22Rv1 (cell line): ENCODE results near the gene ZNF367.
A peak's percentile ranks its signal among the peaks of the same experiment; 100 is the strongest.

Experiments used
- H3K27ac ChIP-seq: fragments of 450-650 bp; 2 replicates; pipeline ENCODE4 v1.5.1; 2017
- ZFX ChIP-seq: fragments of 450-650 bp; IDR thresholded peaks from 2 replicates; pipeline ENCODE4 v1.6.1; 2017; ENCODE audit warnings: antibody characterized with exemption, borderline replicate concordance
- TF ChIP-seq, protein P1 (sequence below): fragments of 450-650 bp; IDR thresholded peaks from 2 replicates; pipeline ENCODE4 v1.5.1; 2017; ENCODE audit warnings: mild to moderate bottlenecking

ZNF367 gene

DNA sequence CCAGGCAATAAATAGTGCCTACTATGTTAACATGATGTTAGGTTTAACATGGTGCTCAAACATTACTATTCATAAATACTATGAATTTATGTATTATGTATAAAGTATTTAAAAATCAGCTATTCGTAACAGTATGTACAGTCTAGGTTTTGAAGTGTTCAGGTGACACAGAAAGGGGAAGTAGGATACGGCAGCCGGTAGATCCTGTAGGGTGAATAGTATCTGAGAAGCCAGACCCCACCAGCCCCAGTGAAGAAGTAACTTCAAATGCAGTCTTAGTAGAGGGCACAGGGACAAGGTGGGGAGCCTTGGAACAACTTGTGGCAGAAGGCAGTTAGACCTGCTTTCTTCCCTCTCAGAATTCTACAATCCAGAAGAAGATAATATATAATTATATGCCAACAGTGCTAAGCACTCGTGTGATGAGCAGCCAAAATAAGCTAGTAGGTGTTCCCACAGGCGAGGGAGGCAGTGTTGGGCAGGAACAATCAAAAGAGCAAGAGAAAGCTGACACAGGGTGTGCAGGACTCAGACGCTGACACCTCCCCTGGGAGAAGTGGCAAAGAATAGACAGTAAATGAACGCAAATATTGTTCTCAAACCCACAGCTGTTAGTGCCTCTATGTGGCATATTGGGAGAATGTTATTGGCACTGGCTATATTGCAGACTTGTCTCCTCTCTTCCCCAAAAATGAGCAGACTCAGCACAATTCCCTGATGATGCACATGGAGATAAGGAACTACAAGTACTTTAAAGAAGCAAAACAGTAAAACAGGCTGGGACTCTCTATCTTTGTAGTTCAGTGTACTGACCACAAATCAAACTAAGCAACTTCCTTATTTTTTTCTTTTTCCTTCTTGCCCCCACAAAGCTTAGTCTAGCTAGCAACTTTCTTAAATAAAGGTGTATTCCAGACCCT is 4.6 kb downstream of the ZNF367 start:
- 0 out of 2 replicates have a peak overlapping the region, but pooled peaks have one; percentile 23 for H3K27ac ChIP-seq
- TF ChIP-seq, protein P1, sequence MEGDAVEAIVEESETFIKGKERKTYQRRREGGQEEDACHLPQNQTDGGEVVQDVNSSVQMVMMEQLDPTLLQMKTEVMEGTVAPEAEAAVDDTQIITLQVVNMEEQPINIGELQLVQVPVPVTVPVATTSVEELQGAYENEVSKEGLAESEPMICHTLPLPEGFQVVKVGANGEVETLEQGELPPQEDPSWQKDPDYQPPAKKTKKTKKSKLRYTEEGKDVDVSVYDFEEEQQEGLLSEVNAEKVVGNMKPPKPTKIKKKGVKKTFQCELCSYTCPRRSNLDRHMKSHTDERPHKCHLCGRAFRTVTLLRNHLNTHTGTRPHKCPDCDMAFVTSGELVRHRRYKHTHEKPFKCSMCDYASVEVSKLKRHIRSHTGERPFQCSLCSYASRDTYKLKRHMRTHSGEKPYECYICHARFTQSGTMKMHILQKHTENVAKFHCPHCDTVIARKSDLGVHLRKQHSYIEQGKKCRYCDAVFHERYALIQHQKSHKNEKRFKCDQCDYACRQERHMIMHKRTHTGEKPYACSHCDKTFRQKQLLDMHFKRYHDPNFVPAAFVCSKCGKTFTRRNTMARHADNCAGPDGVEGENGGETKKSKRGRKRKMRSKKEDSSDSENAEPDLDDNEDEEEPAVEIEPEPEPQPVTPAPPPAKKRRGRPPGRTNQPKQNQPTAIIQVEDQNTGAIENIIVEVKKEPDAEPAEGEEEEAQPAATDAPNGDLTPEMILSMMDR, result no peak
- TF ChIP-seq ZFX, result no peak

DNA sequence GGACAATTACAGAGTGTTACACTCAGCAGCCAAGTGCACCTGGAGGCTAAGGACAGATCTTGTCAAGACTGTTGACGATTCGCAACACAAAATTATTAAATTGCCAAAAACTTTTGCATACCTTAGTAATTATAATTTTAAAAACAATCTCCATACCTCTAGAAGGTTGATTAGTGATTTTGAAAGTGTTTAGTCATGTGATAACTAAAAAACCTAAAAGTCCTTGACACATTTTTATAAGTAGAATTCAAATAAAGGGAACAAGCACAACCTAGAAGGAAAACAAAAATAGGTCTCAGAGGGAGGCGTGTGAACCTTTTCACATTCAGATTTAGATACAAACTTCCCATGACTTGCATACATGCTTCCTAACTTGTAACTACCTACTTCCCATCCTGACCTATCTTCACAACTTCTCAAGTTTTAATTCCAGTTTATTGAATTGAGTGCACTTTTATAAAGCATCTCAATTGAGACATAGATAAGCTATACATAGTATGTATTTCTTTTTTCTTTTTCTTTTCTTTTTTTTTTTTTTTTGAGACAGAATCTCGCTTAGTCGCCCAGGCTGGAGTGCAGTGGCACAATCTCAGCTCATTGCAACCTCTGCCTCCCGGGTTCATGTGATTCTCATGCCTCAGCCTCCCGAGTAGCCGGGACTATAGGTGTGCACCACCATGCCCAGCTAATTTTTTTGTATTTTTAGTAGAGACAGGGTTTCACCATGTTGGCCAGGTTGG is 5.8 kb downstream of the ZNF367 start:
- TF ChIP-seq ZFX, result no peak
- TF ChIP-seq, protein P1, result no peak
- H3K27ac ChIP-seq, result no peak overlapping the region

DNA sequence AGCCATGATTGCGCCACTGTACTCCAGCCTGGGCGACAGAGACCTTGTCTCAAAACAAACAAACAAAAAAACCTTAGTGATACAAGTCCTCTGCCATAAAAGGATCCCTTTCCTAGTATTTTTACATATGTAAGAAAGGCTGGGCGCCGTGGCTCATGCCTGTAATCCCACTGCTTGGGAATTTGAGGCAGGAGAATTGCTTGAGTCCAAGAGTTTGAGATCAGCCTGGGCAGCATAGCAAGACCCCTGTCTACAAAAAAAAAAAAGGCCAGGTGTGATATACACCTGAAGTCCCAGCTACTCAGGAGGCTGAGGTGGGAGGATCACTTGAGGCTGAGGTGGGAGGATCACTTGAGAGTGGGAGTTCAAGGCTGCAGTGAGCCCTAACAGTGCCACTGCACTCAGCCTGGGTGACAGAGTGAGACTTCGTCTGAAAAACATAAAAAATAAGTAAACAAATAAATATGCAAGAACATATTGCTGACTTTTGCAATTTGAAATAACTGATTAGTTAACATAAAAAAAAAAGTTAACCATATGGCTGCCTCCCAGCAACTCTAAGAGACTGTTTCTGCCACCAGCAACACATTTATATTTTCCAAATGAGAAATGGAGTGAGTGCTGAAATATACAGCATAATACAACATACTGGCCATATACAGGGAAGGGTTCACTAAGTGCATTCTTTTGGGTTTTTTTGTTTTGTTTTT is 6.9 kb downstream of the ZNF367 start:
- H3K27ac ChIP-seq, result no peak overlapping the region
- no peak for TF ChIP-seq ZFX
- TF ChIP-seq, protein P1, result no peak

DNA sequence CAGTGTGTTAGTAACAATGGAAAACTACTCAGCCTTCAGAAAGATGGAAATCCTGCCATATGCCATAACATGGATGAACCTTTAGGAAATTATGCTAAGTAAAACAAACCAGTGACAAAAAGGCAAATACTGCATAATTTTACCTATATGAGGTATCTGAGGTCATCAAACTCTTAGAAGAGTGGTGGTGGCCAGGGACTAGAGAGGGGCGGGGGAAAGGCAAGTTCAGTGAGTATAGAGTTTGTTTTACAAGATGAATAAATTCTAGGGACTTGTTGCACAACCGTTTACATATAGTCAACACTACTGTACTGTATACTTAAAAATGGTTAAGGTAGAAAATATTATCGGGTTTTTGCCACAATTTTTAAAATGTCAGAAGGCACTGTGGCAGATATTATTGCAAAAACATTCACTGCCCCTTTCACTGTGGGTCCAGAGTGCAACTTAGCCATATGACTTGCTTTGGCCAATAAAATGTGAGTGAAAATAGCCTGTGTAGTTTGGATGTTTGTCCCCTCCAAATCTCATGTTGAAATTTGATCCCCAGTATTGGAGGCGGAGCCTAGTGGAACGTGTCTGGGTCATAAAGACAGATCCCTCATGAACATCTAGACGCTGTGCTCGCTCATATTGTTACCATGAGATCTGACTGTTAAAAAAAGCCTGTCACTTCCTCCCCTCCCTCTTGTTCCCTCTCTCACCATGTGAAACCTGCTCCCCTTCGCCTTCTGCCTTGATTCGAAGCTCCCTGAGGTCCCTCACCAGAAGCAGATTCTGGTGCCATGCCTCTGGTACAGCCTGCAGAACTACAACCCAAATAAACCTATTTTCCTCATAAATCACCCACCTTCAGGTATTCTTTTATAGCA is 9.5 kb downstream of the ZNF367 start:
- TF ChIP-seq, protein P1, result no peak
- TF ChIP-seq ZFX, result no peak
- peak overlapping the region; percentile 52 for H3K27ac ChIP-seq

DNA sequence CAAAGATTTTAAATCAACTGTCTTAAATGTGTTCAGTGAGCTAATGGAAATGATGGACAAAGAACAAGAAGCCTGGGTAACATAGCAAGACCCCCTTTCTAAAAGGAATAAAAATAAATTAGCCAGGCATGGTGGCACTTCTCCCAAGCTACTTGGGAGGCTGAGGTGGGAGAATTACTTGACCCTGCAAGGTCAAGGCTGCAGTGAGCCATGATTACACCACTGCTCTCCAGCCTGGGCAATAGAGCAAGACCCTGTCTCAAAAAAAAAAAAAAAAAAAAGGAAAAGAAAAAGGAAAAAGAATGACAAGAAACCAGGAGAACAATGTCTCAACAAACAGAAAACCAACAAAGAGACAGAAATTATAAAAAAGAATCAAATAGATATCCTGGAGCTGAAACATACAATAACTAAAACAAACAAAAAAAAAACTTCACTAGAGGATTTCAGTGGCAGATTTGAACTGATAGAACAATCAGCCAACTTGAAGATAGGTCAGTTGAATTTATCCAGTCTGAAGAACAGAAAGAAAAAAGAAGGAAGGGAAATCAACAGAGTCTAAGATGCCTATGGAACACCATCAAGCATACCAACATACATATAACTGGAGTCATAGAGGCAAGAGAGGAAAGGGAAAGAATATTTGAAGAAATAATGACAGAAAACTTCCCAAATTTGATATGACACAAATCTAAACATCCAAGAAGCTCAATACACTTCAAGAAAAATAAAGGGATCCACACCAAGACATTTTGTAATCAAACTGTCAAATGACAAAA is 17.8 kb downstream of the ZNF367 start:
- no peak overlapping the region for H3K27ac ChIP-seq
- no peak for TF ChIP-seq ZFX
- TF ChIP-seq, protein P1, result no peak

DNA sequence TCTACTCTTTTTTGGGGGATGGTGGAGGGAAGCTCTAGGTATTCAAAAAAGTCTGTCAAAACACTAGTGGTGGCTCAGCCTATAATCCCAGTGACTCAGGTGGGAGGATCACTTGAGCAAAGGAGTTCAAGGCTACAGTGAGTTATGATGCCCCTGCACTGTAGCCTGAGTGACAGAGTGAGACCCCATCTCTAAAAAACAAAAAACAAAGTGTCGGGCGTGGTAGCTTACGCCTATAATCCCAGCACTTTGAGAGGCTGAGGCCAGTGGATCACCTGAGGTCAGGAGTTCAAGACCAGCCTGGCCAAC is 18.9 kb downstream of the ZNF367 start:
- TF ChIP-seq, protein P1, result no peak
- no peak for TF ChIP-seq ZFX
- H3K27ac ChIP-seq, result no peak overlapping the region
